Activated CD4-positive, alpha-beta T cell treated with anti-CD3 and anti-CD28 coated beads, Interleukin-10, Interleukin-2, amounts not matched to agents 100 ng/mL and 50 ng/mL, durations not matched to agents 16 hours and 8 hours (primary cell): ENCODE measurements around the gene MARVELD2.
"Not testable (repeated sequence)": the region's sequence is repeated elsewhere in the genome, so short reads cannot be mapped to it uniquely, and the experiment has no call there.

ENCODE experiments used
- DNase-seq: peaks from one replicate; pipeline ENCODE4 v3.0.0-alpha.2; 2020

Gene MARVELD2, protein sequence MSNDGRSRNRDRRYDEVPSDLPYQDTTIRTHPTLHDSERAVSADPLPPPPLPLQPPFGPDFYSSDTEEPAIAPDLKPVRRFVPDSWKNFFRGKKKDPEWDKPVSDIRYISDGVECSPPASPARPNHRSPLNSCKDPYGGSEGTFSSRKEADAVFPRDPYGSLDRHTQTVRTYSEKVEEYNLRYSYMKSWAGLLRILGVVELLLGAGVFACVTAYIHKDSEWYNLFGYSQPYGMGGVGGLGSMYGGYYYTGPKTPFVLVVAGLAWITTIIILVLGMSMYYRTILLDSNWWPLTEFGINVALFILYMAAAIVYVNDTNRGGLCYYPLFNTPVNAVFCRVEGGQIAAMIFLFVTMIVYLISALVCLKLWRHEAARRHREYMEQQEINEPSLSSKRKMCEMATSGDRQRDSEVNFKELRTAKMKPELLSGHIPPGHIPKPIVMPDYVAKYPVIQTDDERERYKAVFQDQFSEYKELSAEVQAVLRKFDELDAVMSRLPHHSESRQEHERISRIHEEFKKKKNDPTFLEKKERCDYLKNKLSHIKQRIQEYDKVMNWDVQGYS

DNA sequence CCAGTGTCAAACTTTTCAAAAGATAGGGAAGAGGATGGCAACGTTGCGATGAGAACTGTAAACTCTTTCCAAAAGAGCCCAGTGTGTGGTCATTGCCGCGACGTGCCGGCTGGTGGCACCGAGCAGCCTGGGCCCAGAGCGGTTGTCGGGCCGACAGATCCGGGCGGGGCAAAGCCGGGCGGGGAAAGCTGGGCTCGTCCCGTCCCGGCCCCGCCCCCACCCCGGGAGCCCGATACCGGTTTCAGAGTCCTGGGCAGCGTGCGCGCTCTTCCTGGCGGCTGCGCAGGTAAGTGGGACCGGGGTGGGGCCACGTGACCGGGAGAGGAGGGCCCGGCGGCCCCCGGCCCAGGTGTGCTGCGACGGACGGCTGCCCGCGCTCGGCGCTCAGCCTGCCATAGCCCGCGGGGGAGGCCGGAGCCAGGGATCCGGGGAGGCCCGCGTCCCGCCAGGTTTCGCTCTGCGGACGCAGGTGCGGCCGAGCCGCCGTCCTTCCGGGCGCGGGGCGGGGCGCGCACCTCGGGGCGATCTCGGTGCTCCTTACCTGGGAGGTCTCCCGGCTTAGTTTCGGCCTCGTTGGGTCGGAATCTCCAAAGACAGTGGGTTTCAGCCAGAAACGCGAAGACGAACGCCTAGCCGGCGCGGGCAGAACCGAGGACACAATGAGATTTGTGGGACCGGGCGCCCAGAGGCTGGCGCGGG is at the start of gene MARVELD2:
Gene MARVELD2, plus strand, starts transcription at position 232 of the 699 bp plus-strand sequence. CDS start 4,270 bp downstream, outside the sequence.
- peak; percentile 52 for DNase-seq

DNA sequence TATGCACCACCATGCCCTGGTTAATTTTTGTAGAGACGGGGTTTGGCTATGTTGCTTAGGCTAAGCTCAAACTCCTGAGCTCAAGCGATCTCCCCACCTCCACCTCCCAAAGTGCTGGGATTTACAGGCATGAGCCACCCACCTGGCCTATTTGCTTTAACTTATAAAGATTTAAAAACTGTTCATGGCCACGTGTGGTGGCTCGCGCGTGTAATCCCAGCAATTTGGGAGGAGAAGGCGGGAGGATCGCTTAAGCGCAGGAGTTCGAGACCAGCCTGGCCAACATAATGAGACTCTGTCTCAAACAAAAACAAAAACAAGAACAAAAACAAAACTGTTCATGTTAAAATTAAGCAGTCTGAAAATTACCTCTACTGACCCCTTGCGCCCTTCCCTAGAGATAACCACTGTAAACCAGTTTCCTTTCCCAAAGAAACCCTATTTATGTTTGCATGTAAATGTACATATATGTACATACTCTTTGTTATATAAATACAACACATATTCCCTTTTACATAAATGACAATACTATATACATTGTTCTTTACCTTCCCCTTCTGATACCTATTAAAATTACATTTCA is 47.1 kb upstream of the MARVELD2 start:
- DNase-seq: no peak

DNA sequence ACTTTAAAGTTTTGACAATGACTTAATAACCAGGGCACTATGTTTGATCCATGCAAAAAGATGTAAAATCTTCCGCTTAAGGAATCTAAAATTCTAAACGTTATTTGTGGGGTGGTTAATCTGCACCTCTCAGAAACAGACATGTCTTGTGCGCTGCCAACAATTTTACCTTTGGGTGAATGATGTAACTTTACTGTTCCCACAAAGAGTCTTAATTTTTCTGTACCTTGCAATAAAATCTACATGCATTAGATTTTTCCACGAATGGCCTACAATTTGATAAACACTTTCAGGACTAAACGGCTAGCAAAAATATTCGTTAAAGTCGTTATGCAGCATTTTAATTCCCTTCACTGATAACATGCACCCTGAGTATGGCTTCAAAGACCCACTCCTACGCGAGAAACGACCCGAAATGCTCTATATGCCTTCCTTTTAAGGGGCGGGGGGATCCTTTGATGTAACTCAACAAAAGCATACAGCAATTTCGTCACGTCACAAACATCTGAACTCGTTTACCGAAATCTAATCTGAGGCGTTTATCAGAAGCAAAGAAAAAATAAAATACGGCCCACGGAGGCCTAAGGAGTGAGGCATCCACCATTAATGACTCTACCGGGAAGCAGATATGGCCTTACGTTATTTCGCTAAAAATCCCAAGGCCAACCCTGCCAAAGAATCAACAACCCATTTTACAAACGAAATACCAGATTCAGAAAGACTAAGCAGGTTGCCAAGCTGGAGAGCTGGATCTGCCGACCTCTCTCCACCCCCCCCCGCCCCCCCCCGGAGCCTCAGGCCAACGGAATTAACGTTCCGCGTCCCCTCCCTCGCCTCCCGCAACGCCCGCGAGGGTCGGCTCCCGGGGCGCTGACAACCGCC is 46.2 kb upstream of the MARVELD2 start:
- peak; percentile 31 for DNase-seq

DNA sequence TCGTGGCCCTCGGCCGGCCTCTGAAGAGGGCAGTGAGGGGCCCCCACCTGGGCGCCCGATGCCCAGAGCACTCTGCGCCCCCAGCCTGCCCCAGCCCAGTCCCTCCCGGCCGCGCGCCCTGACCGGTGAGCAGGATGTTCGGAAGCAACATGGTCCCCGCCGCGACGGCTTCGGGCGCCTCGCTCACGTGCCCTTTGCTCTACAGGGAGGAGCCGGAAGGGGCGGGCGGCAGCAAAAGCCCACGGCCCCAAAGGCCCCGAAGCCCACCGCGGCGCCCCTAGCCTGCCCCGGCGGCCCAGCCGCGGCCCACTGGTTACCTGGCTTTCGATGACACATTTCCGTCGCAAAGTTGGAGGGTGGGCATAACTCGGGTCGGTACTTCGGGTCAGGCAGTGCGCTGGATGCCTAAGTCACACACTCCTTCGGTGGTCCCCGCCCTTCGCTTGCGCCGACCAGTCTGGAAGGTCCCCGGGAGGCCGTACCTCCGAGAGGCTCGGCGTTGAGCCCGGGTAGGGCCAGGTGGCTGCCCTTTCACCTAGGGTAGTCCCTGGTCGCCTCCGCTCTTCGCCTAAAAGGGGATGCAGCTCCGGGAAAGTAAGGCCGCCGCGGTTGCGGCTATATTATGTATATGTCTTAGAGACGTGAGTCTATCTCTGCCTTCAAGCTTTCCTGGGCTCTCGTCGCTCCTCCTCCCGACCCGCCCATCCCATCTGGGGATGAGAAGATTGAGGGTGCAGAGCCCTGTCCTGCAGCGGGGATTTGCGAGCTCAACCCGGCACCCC is 45.4 kb upstream of the MARVELD2 start, which contains the start of the genes AK6, RAD17 and TAF9:
Gene AK6, minus strand, starts transcription at position 181 of the 782 bp plus-strand sequence. Its CDS starts 30 bp downstream, at position 151.
Gene RAD17, plus strand, starts transcription at position 479 of the 782 bp plus-strand sequence. CDS start 2,391 bp downstream, outside the sequence.
Gene TAF9, minus strand, starts transcription at position 181 of the 782 bp plus-strand sequence. CDS start 3,783 bp downstream, outside the sequence.
- DNase-seq: peak; percentile 94

DNA sequence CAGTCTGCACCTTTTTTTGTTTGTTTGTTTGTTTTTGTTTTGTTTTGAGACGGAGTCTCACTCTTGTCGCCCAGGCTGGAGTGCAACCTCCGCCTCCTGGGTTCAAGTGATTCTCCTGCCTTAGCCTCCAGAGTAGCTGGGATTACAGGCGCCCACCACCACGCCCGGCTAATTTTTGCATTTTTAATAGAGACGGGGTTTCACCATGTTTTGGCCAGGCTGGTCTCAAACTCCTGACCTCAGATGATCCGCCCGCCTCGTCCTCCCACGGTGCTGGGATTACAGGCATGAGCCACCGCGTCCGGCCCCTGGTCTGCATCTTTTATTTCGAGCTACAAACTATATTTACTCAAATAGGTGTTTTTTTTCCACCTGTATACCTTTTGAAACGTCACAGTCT is 44.6 kb upstream of the MARVELD2 start:
- DNase-seq: peak; percentile 15

DNA sequence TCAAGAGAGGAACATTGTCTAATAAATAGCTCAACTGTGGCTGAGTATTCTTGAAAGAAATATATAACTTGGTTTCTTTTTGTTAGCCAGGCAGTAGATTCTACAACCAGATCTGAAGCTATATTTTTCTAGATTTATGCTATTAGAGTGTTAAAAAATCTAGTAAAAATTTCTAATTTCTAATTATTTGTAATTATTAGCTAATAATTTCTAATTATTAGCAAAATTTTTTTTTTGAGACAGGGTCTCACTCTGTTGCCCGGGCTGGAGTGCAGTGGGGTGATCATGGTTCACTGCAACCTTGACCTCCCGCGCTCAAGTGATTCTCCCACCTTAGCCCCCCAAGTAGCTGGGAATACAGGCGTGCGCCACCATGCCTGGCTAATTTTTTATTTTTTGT is 42.5 kb upstream of the MARVELD2 start:
- no peak for DNase-seq

DNA sequence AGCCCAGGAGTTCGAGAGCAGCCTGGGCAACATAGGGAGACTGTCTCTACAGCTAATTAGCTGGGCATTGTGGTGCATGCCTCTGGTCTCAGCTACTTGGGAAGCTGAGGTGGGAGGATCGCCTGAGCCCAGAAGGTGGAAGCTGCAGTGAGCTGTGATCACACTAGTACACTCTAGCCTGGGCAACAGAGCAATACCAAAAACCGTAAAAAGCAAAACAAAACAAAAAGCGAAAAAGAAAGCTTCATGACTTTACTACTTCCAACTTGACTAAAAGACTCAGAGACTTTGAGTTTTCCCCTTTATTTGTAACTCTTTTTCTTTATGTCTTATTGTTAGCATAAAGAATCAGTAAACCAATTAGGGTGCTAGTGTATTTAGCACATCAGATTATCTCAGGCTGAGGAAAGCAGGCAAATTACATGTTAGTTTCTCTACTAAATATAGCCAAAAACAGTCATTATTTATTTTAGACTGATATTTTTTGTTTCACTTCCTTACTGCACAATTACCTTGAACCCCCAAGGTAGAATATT is 39.9 kb upstream of the MARVELD2 start:
- DNase-seq: no peak

DNA sequence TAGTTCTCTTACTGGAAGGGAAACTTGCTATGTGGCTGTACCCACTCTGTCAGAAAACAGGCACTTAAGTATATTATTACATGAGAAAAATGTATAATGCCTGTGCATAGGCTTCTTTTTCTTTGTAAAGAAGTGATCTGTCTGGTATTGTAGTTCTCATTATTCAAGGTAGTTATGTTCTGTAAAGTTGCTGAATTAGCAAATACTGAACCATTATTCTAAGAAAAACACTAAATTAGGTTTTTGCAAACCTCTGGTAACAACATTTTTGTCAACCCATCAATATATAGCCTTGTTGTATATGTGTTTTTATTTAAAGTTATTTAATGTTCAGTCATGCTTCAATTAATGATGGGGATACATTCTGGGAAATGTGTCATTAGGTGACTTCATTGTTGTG is 36.5 kb upstream of the MARVELD2 start:
- DNase-seq: no peak

DNA sequence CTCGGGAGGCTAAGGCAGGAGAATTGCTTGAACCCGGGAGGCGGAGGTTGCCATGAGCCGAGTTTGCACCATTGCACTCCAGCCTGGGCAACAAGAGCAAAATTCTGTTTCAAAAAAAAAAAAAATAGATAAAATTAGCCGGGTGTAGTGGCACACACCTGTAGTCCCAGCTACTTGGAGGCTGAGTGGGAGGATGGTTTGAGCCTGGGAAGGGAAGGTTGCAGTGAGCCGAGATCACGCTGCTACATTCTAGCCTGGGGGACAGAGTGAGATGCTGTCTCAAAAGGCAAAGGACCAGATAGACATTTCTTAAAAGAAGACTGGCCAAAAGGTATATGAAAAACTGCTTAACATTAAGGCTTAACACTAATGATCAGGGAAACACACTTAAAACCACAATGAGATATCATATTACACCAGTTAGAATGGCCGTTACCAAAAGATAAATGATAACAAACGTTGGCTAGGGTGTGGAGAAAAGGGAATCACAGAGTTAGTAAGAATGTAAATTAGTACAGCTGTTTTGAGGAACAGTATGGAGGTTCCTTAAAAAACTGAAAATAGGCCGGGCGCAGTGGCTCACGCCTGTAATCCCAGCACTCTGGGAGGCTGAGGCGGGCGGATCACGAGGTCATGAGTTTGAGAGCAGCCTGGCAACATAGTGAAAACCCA is 10.1 kb upstream of the MARVELD2 start:
- no peak for DNase-seq

DNA sequence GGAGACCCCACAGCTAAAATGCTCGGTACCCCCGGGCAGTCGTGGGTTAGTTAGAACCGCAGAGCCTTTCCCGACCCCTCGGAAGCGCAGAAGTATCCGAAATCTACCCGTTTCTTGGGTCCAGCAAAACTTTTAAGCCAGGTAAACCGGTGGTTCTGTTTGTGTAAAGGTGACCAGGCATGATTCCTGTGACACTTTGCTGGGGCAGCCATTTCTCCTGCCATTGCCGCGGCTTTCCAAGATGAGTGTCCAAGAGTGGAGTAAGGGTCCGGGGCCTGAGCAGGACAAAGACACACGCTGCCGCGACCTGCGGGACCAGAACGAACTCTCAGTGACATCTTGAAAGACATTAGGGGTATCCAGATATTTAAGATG is 655 bp downstream of the MARVELD2 start:
- DNase-seq: no peak

DNA sequence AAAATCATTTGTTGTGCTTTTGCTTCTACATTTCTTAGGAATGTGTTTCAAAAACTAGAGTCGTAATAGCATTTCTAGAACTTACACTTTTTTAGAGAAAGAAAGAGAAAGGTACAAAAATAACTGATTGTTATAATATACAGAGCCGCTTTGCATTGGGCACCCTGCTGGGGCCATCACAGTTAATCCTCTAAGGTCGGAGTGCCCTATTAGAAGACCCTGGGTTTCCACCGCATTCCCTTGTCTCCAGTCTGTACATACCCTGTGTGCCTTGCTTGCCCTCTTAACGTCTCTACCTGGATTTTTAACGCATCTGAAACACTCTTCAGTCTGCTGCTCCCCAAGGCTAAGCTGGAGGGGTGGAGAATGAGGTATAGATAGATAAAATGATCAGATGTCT is 1.3 kb downstream of the MARVELD2 start:
- no peak for DNase-seq

DNA sequence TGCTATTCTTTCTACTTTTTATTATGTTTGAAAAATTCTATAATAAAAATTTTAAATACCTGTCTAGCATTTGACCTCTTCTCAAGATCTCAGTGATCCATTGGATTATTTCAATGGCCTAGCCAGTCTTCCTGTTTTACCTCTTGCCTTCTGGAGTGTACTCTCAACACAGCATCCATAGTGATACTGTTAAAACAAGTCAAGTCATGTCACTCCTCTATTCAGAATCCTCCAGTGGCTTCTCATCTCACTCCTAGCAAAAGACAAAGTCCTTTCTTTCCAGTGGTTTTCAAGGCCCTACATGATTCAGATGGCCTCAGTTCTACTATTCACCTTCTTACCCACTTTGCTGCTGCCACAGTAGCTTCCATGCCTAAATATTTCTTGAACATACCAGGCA is 1.8 kb downstream of the MARVELD2 start:
- no peak for DNase-seq

DNA sequence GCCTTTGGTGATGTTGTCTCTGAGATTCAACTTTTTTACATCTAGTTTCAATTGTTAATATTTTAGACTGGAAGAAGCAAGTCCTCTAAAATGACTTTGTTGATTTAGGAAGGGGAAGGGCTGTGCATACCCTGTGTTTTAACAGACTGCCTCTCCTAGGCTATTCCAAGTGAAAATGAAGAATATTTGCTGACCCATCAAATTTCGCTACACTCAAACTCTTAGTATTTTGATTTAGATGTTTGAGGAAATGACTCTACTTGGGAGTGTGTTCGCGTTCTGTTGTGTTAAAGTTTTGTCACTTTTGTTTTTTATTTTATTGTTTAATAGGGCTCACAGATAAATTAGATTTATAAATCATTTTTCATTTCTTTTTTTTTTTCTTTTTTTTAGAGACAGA is 3.6 kb downstream of the MARVELD2 start:
- DNase-seq: no peak

DNA sequence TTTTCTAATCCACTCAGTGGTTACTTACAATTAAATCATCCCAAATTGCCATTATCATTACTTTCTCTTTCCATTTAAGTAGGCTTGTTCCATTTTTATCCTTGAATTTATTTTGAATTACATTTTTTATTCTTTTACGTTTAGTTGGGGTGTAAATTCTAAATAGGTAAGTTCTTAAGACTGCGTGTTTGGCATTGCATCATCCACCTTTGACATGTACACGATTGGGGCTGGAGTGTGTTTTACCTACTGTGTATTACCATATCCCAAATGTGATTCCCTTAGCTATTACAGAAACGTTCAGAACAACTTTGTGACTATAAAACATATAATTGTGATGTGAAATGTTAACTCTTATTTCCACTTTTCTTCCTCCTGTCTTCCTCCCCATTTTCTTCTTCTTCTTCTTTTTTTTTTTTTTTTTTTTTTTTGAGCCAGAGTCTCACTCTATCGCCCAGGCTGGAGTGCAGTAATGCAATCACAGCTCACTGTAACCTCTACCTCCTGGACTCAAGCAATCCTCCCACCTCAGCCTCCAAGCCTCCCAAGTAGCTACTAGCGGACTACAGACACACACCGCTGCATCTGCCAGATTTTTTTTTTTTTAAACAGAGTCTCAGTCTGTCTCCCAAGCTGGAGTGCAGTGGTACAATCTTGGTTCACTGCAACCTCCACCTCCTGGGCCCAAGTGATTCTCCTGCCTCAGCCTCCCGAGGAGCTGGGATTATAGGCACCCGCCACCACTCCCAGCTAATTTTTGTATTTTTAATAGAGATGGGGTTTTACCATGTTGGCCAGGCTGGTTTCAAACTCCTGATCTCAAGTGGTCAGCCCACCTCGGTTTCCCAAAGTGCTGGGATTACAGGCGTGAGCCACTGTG is 16.7 kb downstream of the MARVELD2 start:
- DNase-seq: no peak

DNA sequence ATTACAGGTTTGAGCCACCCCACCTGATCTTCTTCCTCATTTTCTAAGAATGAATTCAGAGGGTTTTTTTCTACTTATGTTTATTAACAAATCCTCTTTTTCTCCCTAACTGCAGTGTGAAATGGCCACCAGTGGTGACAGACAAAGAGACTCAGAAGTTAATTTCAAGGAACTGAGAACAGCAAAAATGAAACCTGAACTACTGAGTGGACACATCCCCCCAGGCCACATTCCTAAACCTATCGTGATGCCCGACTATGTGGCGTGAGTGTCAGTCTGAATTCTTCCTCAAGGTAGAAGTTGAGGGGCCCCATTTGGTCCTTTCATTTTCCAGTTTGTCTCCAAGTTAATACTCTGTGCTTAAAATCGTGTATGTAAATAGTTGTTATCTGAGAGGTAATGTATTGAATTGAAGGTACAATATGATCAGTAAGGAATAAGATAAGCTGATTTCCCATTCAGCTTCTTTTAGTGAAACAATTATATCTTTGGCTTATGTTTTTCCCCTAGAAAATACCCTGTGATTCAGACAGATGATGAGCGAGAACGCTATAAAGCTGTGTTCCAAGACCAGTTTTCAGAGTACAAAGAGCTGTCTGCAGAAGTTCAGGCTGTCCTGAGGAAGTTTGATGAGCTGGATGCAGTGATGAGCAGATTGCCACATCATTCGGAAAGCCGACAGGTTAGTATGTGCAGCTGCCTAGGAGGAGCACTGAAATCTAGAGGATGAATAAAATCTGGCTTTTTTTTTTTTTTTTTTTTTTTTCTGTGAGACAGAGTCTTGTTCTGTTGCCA is 17.7 kb downstream of the MARVELD2 start:
- DNase-seq: peak; percentile 43

DNA sequence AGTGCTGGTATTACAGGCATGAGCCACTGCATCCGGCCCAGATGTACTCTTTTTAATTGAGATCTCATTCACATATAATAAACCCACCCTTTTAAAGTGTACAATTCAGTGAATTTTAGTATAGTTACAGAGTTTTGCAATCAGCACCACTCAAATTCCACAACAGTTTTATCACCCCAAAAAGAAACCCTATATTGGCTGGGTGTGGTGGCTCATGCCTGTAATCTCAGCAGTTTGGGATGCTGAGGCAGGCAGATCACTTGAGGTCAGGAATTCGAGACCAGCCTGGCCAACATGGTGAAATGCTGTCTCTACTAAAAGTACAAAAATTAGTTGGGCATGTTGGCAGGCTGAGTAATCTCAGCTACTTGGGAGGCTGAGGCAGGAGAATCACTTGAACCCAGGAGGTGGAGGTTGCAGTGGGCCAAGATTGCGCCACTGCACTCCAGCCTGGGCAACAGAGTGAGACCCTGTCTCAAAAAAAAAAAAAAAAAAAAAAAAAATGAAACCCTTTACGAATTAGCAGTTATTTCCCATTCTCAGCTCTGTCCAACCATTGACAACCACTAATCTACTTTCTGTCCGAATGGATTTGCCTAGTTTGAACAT is 20.5 kb downstream of the MARVELD2 start:
- not testable (repeated sequence) for DNase-seq

DNA sequence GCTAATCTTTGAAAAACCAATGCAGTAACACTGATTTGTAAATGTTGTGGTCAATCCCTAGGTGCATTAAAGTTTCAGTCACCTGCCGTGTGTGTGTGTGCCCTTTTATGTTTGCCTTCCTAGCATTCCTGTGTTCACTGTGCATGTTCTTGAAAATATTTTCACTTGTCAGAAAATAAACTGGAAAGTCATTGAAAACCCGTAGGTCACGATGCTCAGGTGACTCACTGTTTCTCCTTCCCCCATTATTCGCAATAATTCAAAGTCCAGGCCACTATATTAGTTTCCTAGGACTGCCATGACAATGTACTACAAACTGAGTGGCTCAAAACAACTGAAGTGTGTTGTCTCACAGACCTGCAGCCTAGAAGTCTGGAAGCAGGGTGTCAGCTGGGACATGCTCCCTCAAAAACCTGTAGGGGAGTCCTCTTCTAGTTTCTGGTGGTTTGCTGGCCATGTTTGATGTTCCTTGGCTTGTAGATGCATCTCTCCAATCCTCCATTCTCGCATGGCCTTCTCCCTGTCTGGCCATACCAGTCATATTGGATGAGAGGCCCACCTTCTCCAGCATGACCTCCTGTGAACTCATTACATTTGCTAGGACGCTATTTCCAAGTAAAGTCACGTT is 29.3 kb downstream of the MARVELD2 start:
- no peak for DNase-seq

DNA sequence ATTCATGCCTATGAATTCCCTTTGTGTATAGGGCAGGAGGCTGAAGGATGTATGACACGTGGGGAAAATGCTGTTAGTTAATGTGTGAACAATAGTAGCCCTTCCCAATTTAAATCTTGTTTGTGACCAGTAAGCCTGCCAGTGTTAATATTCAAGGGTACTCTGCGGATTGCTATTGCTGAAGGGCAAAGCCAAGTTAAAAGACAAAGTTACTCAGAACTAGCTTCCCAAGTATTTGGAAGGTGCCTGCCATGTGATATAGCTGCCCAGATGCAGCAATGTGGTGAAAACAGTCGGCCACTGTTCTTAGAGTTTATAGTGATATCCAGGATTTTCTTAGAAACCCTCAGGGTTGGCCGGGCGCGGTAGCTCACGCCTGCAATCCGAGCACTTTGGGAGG is 34.6 kb downstream of the MARVELD2 start:
- no peak for DNase-seq
